OCI-LY3 (cell line): ENCODE measurements around the gene FGB.

Experiments
- CTCF ChIP-seq: fragments of 200-600, 300-600 bp; sonication (generic); IDR thresholded peaks from 2 replicates; pipeline ENCODE4 v1.5.1; 2014; ENCODE audit warnings: antibody characterized with exemption, low read length, low read depth
- EZH2phosphoT487 ChIP-seq: fragments of 200-600 bp; shearing (Covaris generic); IDR thresholded peaks from 2 replicates; pipeline ENCODE4 v1.6.1; 2018; ENCODE audit warnings: antibody characterized with exemption, mixed run types, low read depth

- TF ChIP-seq CTCF (no peak), EZH2phosphoT487 (no peak)
These were observed 12.7 kb upstream of the FGB start, which contains the start of gene PLRG1 for GRCh38 chr4:154549894-154550790.
